SJSA1 (cell line): Measurements from ENCODE around the gene TMCO6. TPM values are rescaled to one million over a fixed set of nuclear protein-coding genes. Genes with fewer than 3 reads are reported as not detected.
"Not testable (repeated sequence)": the region's sequence is repeated elsewhere in the genome, so short reads cannot be mapped to it uniquely, and the experiment has no call there.

Experiments
- DNase-seq, 2 experiments: peaks; one replicate each; pipeline ENCODE4 v3.0.0-alpha.2; 2015 to 2020; ENCODE audit warnings: low spot score in 2 of 2, low read depth in 1 of 2
- H3K27ac ChIP-seq: fragments of 250-450 bp; sonication (Bioruptor Pico); 2 replicates; pipeline ENCODE4 v1.5.1; 2020; ENCODE audit warnings: mild to moderate bottlenecking, moderate library complexity
- H3K27me3 ChIP-seq: fragments of 250-450 bp; sonication (Bioruptor Pico); replicated peaks from 2 replicates; pipeline ENCODE4 v1.5.1; 2020; ENCODE audit warnings: mild to moderate bottlenecking, moderate library complexity
- H3K36me3 ChIP-seq: fragments of 250-450 bp; sonication (Bioruptor Pico); 2 replicates; pipeline ENCODE4 v1.5.1; 2020; ENCODE audit warnings: mild to moderate bottlenecking
- H3K4me1 ChIP-seq: fragments of 250-450 bp; sonication (Bioruptor Pico); replicated peaks from 2 replicates; pipeline ENCODE4 v1.6.1; 2021; ENCODE audit warnings: mild to moderate bottlenecking
- H3K4me3 ChIP-seq: fragments of 250-450 bp; sonication (Bioruptor Pico); 2 replicates; pipeline ENCODE4 v1.5.1; 2020; ENCODE audit warnings: mild to moderate bottlenecking
- H3K9me3 ChIP-seq: fragments of 250-450 bp; sonication (Bioruptor Pico); replicated peaks from 2 replicates; pipeline ENCODE4 v1.5.1; 2020; ENCODE audit warnings: mild to moderate bottlenecking
- total RNA-seq: library from RNA; depleted of rRNA; stranded (reverse); fragments of >200 nt; shearing (Covaris generic); gene quantifications from 2 replicates; pipeline ENCODE4 v1.2.3, GENCODE V29; 2014

TMCO6 gene
- total RNA-seq, 1 experiment from 2014 or later = 17.9 TPM

GRCh38 chr5:140633501-140633900 is 5.8 kb upstream of the TMCO6 start:
- Histone ChIP-seq H3K9me3 (no peaks in the 10 kb centered on the region), H3K27ac (no peak overlapping the region), H3K27me3 (no peaks in the 10 kb centered on the region), H3K4me1 (peaks cover 17% of the 10 kb centered on the region), H3K36me3 (no peaks in the 10 kb centered on the region), H3K4me3 (no peak overlapping the region)
- DNase-seq = no peak

- H3K27me3 ChIP-seq = no peaks in the 10 kb centered on the region
- peaks cover 18% of the 10 kb centered on the region for H3K4me1 ChIP-seq
- DNase-seq = no peak
- no peak overlapping the region for H3K4me3 ChIP-seq
- no peak overlapping the region for H3K27ac ChIP-seq
- no peaks in the 10 kb centered on the region for H3K9me3 ChIP-seq
- no peaks in the 10 kb centered on the region for H3K36me3 ChIP-seq
Measured at GRCh38 chr5:140634103-140634502, 5.1 kb upstream of the TMCO6 start.

GRCh38 chr5:140635291-140636257 is 3.7 kb upstream of the TMCO6 start:
- H3K4me3 ChIP-seq = no peak overlapping the region
- no peaks in the 10 kb centered on the region for H3K27me3 ChIP-seq
- no peak overlapping the region for H3K27ac ChIP-seq
- no peak for DNase-seq
- H3K36me3 ChIP-seq = peaks cover 2% of the 10 kb centered on the region
- H3K4me1 ChIP-seq = peaks cover 25% of the 10 kb centered on the region
- H3K9me3 ChIP-seq = no peaks in the 10 kb centered on the region

- no peaks in the 10 kb centered on the region for H3K9me3 ChIP-seq
- no peak for DNase-seq
Measured at GRCh38 chr5:140637371-140638100, 1.7 kb upstream of the TMCO6 start.

GRCh38 chr5:140638898-140639147 is 428 bp upstream of the TMCO6 start:
- peak overlapping the region; percentile 13 for H3K27ac ChIP-seq

More at GRCh38 chr5:140637371-140638100, 1.7 kb upstream of the TMCO6 start:
- Histone ChIP-seq H3K27me3 (no peaks in the 10 kb centered on the region), H3K4me3 (no peak overlapping the region), H3K36me3 (peaks cover 15% of the 10 kb centered on the region), H3K4me1 (peaks cover 23% of the 10 kb centered on the region), H3K27ac (no peak overlapping the region)

GRCh38 chr5:140641716-140642115 is 2.5 kb downstream of the TMCO6 start:
- no peaks in the 10 kb centered on the region for H3K9me3 ChIP-seq
- no peak overlapping the region for H3K4me3 ChIP-seq
- H3K36me3 ChIP-seq = peaks cover 55% of the 10 kb centered on the region
- H3K4me1 ChIP-seq = peaks cover 20% of the 10 kb centered on the region
- no peak overlapping the region for H3K27ac ChIP-seq
- DNase-seq = no peak
- no peaks in the 10 kb centered on the region for H3K27me3 ChIP-seq

More at GRCh38 chr5:140638898-140639147, 428 bp upstream of the TMCO6 start:
- not testable (repeated sequence) for DNase-seq, H3K9me3 ChIP-seq, H3K27me3 ChIP-seq
- Histone ChIP-seq H3K36me3 (peaks cover 28% of the 10 kb centered on the region), H3K4me3 (peak overlapping the region; percentile 67), H3K4me1 (peaks cover 13% of the 10 kb centered on the region)

- peaks cover 62% of the 10 kb centered on the region for H3K36me3 ChIP-seq
- no peak overlapping the region for H3K27ac ChIP-seq
- H3K27me3 ChIP-seq = no peaks in the 10 kb centered on the region
- peaks cover 21% of the 10 kb centered on the region for H3K4me1 ChIP-seq
- H3K9me3 ChIP-seq = no peaks in the 10 kb centered on the region
- no peak overlapping the region for H3K4me3 ChIP-seq
- no peak for DNase-seq
Measured at GRCh38 chr5:140642718-140643117, 3.5 kb downstream of the TMCO6 start.

GRCh38 chr5:140647042-140647419 is 7.8 kb downstream of the TMCO6 start:
- Histone ChIP-seq H3K27me3 (no peaks in the 10 kb centered on the region), H3K4me3 (peak overlapping the region; percentile 63), H3K36me3 (peaks cover 81% of the 10 kb centered on the region), H3K27ac (0 out of 2 replicates have a peak overlapping the region, but pooled peaks have one; percentile 0), H3K9me3 (no peaks in the 10 kb centered on the region), H3K4me1 (peaks cover 12% of the 10 kb centered on the region)
- no peak for DNase-seq

GRCh38 chr5:140658870-140659269 is 19.6 kb downstream of the TMCO6 start:
- H3K27me3 ChIP-seq = no peaks in the 10 kb centered on the region
- peaks cover 5% of the 10 kb centered on the region for H3K4me1 ChIP-seq
- peaks cover 92% of the 10 kb centered on the region for H3K36me3 ChIP-seq
- no peak overlapping the region for H3K4me3 ChIP-seq
- no peak for DNase-seq
- H3K27ac ChIP-seq = no peak overlapping the region
- H3K9me3 ChIP-seq = no peaks in the 10 kb centered on the region

- peaks cover 82% of the 10 kb centered on the region for H3K36me3 ChIP-seq
- H3K27me3 ChIP-seq, H3K27ac ChIP-seq, DNase-seq, H3K4me1 ChIP-seq, H3K4me3 ChIP-seq, H3K9me3 ChIP-seq: not testable (repeated sequence)
Measured at GRCh38 chr5:140660371-140660770, 21.1 kb downstream of the TMCO6 start.

- Histone ChIP-seq H3K36me3 (peaks cover 82% of the 10 kb centered on the region), H3K27ac (peak overlapping the region; percentile 51), H3K27me3 (no peaks in the 10 kb centered on the region), H3K4me1 (peaks cover 13% of the 10 kb centered on the region), H3K9me3 (no peaks in the 10 kb centered on the region), H3K4me3 (peak overlapping the region; percentile 60)
- DNase-seq = no peak
Measured at GRCh38 chr5:140664030-140664358, 24.7 kb downstream of the TMCO6 start.

- Histone ChIP-seq H3K27me3 (no peaks in the 10 kb centered on the region), H3K36me3 (peaks cover 82% of the 10 kb centered on the region), H3K4me1 (peaks cover 13% of the 10 kb centered on the region), H3K4me3 (peak within 1 kb of the TSS; percentile 60), H3K9me3 (no peaks in the 10 kb centered on the region), H3K27ac (peak within 1 kb of the TSS; percentile 51)
- DNase-seq = peak; percentile 98 to 99
Measured at GRCh38 chr5:140664359-140665119, 25.3 kb downstream of the TMCO6 start, which contains the start of gene WDR55. WDR55 (plus strand) TSS chr5:140664904; CDS start chr5:140664913, 9 bp downstream.

- not testable (repeated sequence) for H3K4me1 ChIP-seq, H3K27me3 ChIP-seq, H3K4me3 ChIP-seq, H3K27ac ChIP-seq, DNase-seq, H3K9me3 ChIP-seq
- H3K36me3 ChIP-seq = peaks cover 98% of the 10 kb centered on the region
Measured at GRCh38 chr5:140671035-140671434, 31.8 kb downstream of the TMCO6 start.
